Right renal cortex interstitium (tissue), 3 donors: ENCODE data around the gene KIN. TPM values are rescaled to one million over a fixed set of nuclear protein-coding genes. Genes with fewer than 3 reads are reported as not detected.
"Not testable (repeated sequence)": the region's sequence is repeated elsewhere in the genome, so short reads cannot be mapped to it uniquely, and the experiment has no call there.

ENCODE experiments used
- DNase-seq, 3 donors: peaks; one replicate each; pipeline ENCODE4 v3.0.0-alpha.2; 2013; ENCODE audit warnings: low read depth in 3 of 3, low spot score in 2 of 3
- polyA plus RNA-seq, 3 donors: library from polyadenylated mRNA; unstranded; fragments of 120-200 nt; gene quantifications; one replicate each; pipeline ENCODE4 v1.2.1, GENCODE V29; 2013; ENCODE audit not compliant: insufficient read length in 3 of 3

KIN gene
- polyA plus RNA-seq, 3 donors: 23.5 to 25.0 (median 23.6) TPM

DNA sequence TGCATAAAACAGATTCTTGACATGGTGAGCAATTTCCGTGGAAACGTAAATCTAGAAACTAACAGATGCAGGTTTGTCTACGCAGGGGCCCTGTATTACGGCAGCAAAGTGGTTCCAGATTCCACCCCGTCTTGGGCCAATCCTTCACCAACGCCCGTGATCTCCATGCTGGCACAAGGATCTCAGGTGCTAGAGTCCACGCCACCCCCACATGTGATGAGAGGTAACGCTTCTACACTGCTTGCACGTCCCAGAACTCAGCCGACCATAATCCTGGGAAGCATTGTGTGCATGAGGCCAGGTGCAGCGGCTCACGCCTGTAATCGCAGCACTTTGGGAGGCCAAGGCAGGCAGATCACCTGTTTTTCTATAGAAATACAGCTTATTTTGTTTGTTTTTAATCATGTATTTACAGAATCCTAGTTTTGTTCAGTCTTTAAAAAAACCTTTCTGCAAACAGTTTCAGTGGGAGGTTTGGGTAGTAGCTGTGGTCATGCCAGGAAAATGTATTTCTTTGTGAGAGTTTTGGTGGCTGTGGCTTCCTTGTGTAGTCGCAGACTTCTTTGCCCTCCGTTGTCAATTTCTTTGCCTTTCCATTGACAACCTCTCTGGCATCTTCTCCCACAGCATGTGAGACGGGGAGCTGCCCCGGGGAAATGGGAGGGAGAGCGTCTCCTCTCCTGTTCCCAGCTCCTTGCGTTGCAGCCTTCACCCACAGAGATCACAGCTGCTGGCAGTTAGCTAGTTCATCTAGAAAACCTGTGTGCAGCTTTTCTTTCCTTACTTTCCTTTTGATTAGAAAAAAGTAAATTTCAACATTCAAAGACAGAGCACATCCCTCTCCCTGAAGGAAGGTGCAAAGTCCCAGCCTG, 49.0 kb downstream of the KIN start:
- no peak for DNase-seq

- DNase-seq: no peak
Measured at GRCh38 chr10:7734821-7735220, 53.0 kb downstream of the KIN start.

- no peak for DNase-seq
Measured at GRCh38 chr10:7722927-7723529, 64.8 kb downstream of the KIN start.

- DNase-seq: no peak
Measured at GRCh38 chr10:7720478-7720877, 67.3 kb downstream of the KIN start.

GRCh38 chr10:7718685-7719084, 69.1 kb downstream of the KIN start:
- DNase-seq: no peak

- DNase-seq: no peak
Measured at GRCh38 chr10:7717767-7718166, 70.0 kb downstream of the KIN start.

DNA sequence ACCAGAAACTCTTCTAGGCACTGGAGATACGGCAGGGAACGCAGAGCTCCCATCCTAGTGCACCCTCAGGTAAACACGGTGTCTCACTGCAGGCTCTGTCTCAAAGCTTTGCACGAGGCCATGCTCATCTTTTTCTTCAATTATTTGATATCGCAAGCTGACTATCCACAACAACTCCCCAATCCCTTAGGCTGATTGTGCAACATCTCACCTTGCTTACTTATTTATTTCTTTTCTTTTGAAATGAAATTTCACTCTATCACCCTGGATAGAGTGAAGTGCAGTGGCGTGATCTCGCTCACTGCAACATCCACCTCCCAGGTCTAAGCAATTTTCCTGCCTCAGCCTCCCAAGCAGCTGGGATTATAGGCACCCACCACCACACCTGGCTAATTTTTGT, 72.3 kb downstream of the KIN start:
- no peak for DNase-seq

DNA sequence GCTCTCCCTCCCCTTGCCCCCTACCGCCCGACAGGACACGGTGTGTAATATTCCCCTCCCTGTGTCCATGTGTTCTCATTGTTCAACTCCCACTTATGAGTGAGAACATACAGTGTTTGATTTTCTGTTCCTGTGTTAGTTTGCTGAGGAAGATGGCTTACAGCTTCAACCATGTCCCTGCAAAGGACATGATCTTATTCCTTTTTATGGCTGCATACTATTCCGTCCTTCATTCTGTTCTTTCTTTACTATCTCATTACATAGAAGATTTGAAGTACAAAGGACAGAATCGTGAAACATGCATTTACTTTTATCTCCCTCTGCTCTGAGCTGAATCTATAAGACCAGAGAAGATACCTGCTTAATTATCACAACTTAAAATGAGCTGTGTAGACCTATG, 76.7 kb downstream of the KIN start:
- DNase-seq: not testable (repeated sequence)

DNA sequence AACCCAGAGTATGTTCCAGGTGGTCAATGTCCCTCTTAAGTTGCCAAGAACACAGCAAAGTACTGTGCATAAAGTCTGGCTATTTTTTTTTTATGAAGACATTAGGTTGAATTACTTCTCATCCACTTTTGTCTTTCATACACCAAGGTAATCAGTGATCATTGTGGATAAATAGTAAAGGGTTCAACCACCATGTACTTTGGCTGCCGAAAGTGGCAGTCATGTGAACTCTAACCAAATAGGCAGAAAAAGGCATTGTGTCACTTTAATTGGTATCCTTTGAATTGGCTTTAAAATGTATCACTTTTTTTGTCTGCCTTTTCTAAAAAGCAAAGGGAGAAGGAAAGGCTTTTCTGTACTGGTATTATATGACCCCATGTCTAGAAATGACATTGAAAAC, 77.3 kb downstream of the KIN start:
- DNase-seq: no peak

DNA sequence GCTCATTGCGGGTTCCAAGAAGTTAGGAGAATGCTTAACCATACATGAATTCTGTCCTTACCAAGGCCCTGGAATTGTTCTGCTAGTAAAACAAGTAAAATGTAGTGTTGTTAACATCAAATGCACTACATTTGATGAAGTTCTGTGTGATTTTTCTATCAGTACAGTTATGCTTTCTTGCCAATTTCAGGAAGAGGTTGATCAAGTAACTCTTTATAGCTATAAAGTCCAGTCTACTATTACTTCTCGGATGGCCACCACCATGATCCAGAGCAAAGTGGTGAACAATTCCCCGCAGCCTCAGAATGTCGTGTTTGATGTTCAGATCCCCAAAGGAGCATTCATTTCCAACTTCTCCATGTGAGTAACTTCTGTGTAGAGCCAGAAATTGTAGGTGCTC, 79.0 kb downstream of the KIN start:
- DNase-seq: no peak

DNA sequence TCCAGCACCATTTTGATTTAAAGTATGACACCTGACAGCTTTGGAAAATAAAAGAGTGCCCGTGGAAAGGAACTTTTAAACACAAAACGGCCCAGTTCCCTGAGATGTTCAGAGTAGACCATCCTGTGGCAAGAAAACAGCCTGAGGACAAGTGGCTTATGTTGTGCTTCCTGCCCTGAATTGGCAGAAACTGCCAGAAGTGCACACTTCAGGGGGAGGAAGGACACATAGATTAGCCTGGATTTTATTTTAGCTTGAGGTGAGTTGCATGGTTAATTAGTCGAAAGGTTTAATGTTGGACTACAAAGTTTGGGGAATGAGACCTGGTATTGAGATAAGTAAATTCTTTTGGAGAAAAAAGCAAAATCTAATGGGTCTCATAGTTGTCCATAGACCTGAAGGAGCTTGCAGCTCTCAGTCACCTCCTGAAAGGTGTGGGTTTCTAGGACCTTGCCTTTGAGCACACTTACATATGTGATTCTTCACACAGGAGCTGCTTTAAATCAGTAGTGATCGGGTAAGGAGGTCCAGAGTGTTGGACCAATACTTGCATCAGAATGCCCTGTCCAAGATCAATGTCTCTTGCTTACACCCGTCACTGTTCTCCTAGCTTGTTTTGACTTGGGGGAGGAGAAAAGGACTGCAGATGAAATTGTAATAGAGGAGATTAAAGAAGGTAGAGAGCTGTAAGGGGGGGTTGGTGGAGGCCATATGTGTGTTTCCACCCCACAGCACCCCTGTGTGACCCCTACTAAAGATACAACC, 79.8 kb downstream of the KIN start:
- no peak for DNase-seq

- no peak for DNase-seq
Measured at GRCh38 chr10:7707102-7707501, 80.7 kb downstream of the KIN start.

- DNase-seq: no peak
Measured at GRCh38 chr10:7706534-7707073, 81.2 kb downstream of the KIN start.

DNA sequence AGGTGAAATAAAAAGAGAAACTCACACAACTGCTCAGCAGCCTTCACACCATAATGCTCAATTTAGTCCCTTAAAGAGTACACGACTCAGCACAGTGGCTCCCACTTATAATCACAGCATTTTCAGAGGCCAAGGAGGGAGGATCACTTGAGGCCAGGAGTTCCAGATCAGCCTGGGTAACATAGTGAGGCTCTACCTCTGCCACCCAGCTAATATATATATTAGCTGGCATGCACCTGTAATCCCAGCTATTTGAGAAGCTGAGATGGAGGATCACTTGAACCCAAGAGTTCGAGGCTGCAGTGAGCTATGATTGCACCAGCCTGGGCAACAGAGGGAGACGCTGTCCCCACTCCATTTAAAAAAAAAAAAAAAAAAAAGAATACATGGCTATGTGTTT, 82.5 kb downstream of the KIN start:
- no peak for DNase-seq

DNA sequence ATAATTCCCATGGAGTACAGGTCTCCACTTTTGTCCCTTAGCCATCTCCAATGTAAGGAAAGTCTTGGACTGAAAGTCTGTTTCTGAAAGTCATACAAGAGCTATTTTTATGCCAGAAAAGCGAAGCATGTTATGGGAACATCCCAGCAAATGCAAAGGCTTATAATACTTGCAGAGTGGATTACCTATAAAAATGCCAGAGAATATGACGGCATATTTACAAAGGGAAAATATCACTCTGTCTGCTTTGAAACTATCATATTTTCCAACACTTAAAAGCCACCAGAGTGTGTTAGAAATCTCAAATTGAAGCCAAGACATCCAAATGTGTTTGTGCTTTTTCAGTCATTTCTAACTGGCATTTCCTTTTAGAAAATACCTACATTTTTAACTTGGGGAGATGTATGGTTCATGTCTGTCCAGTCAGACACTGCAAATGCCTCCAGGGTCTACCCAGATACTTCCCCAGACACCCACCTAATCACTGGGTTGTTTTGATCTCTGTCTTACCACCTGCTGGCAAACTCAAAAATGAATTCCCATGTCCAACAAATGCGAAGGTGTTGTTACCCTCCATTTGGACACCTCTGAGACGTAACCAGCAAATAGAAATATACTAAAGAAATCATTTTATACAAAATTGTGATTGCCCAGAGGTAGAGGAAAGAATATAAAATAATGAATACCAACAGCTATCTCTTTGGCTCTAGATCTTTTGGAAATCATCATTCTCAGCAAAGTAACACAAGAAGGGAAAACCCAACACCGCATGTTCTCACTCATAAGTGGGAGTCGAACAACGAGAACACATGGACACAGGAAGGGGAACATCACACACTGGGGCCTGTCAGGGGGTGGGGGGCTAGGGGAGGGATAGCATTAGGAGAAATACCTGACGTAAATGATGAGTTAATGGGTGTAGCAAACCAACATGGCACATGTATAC, 83.4 kb downstream of the KIN start:
- no peak for DNase-seq

- DNase-seq: no peak
Measured at GRCh38 chr10:7703140-7703539, 84.7 kb downstream of the KIN start, which contains the start of gene ITIH2. ITIH2 (plus strand) TSS chr10:7703316; CDS start chr10:7703435, 119 bp downstream.

GRCh38 chr10:7702288-7702812, 85.4 kb downstream of the KIN start:
- no peak for DNase-seq

- DNase-seq: no peak
Measured at GRCh38 chr10:7701158-7701742, 86.5 kb downstream of the KIN start.
